ENCODE data around the gene BCAS1. TPM values are rescaled to one million over a fixed set of nuclear protein-coding genes. Genes with fewer than 3 reads are reported as not detected.

BCAS1 gene
- total RNA-seq, 1 experiment from 2014 or later: 0.17 TPM

GRCh38 chr20:54110457-54110856 lies 40.1 kb upstream of the BCAS1 start:
- Histone ChIP-seq H4K20me1 (ENCODE audit: insufficient read depth) (no peaks in the 10 kb centered on the region), H3K4me3 (replicated peaks in 1 of 2; ENCODE audit: low read depth in 1 of 2, low read length in 2 of 2) (no peak overlapping the region), H3K4me2 (ENCODE audit: low read length) (no peak overlapping the region), H3K27me3 (ENCODE audit: insufficient read depth, low read length) (no peaks in the 10 kb centered on the region), H3K27ac (ENCODE audit: low read depth, low read length) (no peak overlapping the region), H3K9me2 (ENCODE audit: insufficient read depth) (no peaks in the 10 kb centered on the region), H3K9me3 (ENCODE audit: control insufficient read depth in 1 of 2, insufficient read depth in 1 of 2, low read depth in 1 of 2, low read length in 2 of 2) (no peaks in the 10 kb centered on the region; a peak in 1 of 4 replicates), H3K4me1 (ENCODE audit: control insufficient read depth in 1 of 2, insufficient read depth in 2 of 2, low read length in 2 of 2) (peaks cover 23 to 39% of the 10 kb centered on the region in 2 experiments), H3K36me3 (ENCODE audit: control insufficient read depth in 1 of 2, insufficient read depth in 2 of 2, low read length in 2 of 2) (no peaks in the 10 kb centered on the region; a peak in 1 of 4 replicates), H3K9ac (ENCODE audit: low read length) (no peak overlapping the region), H3K79me2 (ENCODE audit: insufficient read depth, low read length) (no peaks in the 10 kb centered on the region), H2AFZ (ENCODE audit: low read depth, low read length, poor library complexity, severe bottlenecking) (no peak overlapping the region)
- ChIA-PET RAD21 (ENCODE audit: low non-redundant PET in 1 of 2, low total read pairs in 2 of 2, uncharacterized antibody in 2 of 2, unreplicated experiment in 2 of 2) (no interaction called here), CTCF (no interaction called here), POLR2A (interaction anchor here (1.0 kb wide), 1 partner anchor 55 kb away, joined by 3 read pairs; no protein-coding TSS in a partner anchor)
- intact Hi-C loops (cut with micrococcal nuclease): no loop called here
- no peak for TF ChIP-seq ZNF274 (IDR thresholded peaks at IDR 0.05; ENCODE audit: low read depth, low read length)
- no peak for TF ChIP-seq SIN3A (IDR thresholded peaks at IDR 0.05; ENCODE audit: low read depth)
- no peak for TF ChIP-seq CEBPB (IDR thresholded peaks at IDR 0.05; ENCODE audit: low read depth)
- no peak for TF ChIP-seq TCF7L2 (IDR thresholded peaks at IDR 0.05; ENCODE audit: borderline replicate concordance, extremely low read depth, insufficient read depth, insufficient read length)
- TF ChIP-seq RAD21 (IDR thresholded peaks at IDR 0.05; ENCODE audit: low read depth): no peak
- TF ChIP-seq SP1 (IDR thresholded peaks at IDR 0.05; ENCODE audit: low read depth): no peak
- TF ChIP-seq EZH2 (IDR thresholded peaks at IDR 0.05): no peak
- no peak for TF ChIP-seq EGR1 (IDR thresholded peaks at IDR 0.05; ENCODE audit: low read depth)
- BruUV-seq (replicated peaks): no TSS peak
- DNase-seq (ENCODE audit: low read depth, low spot score) (no peak), ATAC-seq (no peak)

GRCh38 chr20:54110041-54110440 lies 39.6 kb upstream of the BCAS1 start:
- no peaks in the 10 kb centered on the region for H4K20me1 ChIP-seq (ENCODE audit: insufficient read depth)
- ATAC-seq (no peak), DNase-seq (ENCODE audit: low read depth, low spot score) (no peak)
- no peaks in the 10 kb centered on the region for H3K27me3 ChIP-seq (ENCODE audit: insufficient read depth, low read length)
- H3K36me3 ChIP-seq (ENCODE audit: control insufficient read depth in 1 of 2, insufficient read depth in 2 of 2, low read length in 2 of 2): no peaks in the 10 kb centered on the region; a peak in 1 of 4 replicates
- intact Hi-C loops (cut with micrococcal nuclease): no loop called here
- H3K4me3 ChIP-seq (replicated peaks in 1 of 2; ENCODE audit: low read depth in 1 of 2, low read length in 2 of 2): no peak overlapping the region
- CTCF ChIA-PET: interaction anchor here (1.4 kb wide), 1 partner anchor 90 kb away, joined by 4 read pairs; no protein-coding TSS in a partner anchor
- H2AFZ ChIP-seq (ENCODE audit: low read depth, low read length, poor library complexity, severe bottlenecking): no peak overlapping the region
- H3K79me2 ChIP-seq (ENCODE audit: insufficient read depth, low read length): no peaks in the 10 kb centered on the region
- peaks cover 22 to 38% of the 10 kb centered on the region in 2 experiments for H3K4me1 ChIP-seq (ENCODE audit: control insufficient read depth in 1 of 2, insufficient read depth in 2 of 2, low read length in 2 of 2)
- no peaks in the 10 kb centered on the region for H3K9me2 ChIP-seq (ENCODE audit: insufficient read depth)
- RAD21 ChIA-PET (ENCODE audit: low non-redundant PET in 1 of 2, low total read pairs in 2 of 2, uncharacterized antibody in 2 of 2, unreplicated experiment in 2 of 2): no interaction called here
- H3K9ac ChIP-seq (ENCODE audit: low read length): no peak overlapping the region
- no peak overlapping the region for H3K27ac ChIP-seq (ENCODE audit: low read depth, low read length)
- no peak overlapping the region for H3K4me2 ChIP-seq (ENCODE audit: low read length)
- BruUV-seq (replicated peaks): no TSS peak
- no peaks in the 10 kb centered on the region; a peak in 1 of 4 replicates for H3K9me3 ChIP-seq (ENCODE audit: control insufficient read depth in 1 of 2, insufficient read depth in 1 of 2, low read depth in 1 of 2, low read length in 2 of 2)
- POLR2A ChIA-PET: interaction anchor here (1.0 to 1.5 kb wide), 2 partner anchors 13 to 55 kb away, joined by 3 to 5 read pairs; no protein-coding TSS in a partner anchor
- TF ChIP-seq ELF1 (IDR thresholded peaks at IDR 0.05; ENCODE audit: borderline replicate concordance, low read depth) (no peak), CTCF (IDR thresholded peaks at IDR 0.05 in 2 of 3, conservative IDR thresholded peaks at IDR 0.05 in 1 of 3; ENCODE audit: borderline replicate concordance in 1 of 3, insufficient read depth in 1 of 3, low read depth in 2 of 3, low read length in 2 of 3) (no peak), ATF3 (IDR thresholded peaks at IDR 0.05) (no peak), ZFX (IDR thresholded peaks at IDR 0.05) (no peak), SP1 (IDR thresholded peaks at IDR 0.05; ENCODE audit: low read depth) (no peak)
- TF ChIP-seq, protein P1, sequence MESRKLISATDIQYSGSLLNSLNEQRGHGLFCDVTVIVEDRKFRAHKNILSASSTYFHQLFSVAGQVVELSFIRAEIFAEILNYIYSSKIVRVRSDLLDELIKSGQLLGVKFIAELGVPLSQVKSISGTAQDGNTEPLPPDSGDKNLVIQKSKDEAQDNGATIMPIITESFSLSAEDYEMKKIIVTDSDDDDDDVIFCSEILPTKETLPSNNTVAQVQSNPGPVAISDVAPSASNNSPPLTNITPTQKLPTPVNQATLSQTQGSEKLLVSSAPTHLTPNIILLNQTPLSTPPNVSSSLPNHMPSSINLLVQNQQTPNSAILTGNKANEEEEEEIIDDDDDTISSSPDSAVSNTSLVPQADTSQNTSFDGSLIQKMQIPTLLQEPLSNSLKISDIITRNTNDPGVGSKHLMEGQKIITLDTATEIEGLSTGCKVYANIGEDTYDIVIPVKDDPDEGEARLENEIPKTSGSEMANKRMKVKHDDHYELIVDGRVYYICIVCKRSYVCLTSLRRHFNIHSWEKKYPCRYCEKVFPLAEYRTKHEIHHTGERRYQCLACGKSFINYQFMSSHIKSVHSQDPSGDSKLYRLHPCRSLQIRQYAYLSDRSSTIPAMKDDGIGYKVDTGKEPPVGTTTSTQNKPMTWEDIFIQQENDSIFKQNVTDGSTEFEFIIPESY (IDR thresholded peaks at IDR 0.05; ENCODE audit: extremely low read depth, insufficient replicate concordance, low read length): no peak
